H9 (cell line): ENCODE measurements around the gene KIFC3. TPM values are rescaled to one million over a fixed set of nuclear protein-coding genes. Genes with fewer than 3 reads are reported as not detected.

ENCODE experiments used
- DNase-seq: peaks from one replicate; pipeline ENCODE4 v3.0.0-alpha.2; 2017
- H2AFZ ChIP-seq: one replicate; pipeline ENCODE4 v1.6.1; 2013; ENCODE audit warnings: mild to moderate bottlenecking, low read length, control low read depth, moderate library complexity
- H2AK5ac ChIP-seq: 2 replicates; pipeline ENCODE4 v1.6.1; 2013; ENCODE audit warnings: low read length, control low read depth, mixed read lengths; ENCODE audit not compliant: insufficient read length
- H2BK120ac ChIP-seq: one replicate; pipeline ENCODE4 v1.6.1; 2013; ENCODE audit warnings: low read depth, mild to moderate bottlenecking, low read length, control low read depth, inconsistent platforms; ENCODE audit not compliant: poor library complexity, severe bottlenecking
- H2BK12ac ChIP-seq: 2 replicates; pipeline ENCODE4 v1.6.1; 2013; ENCODE audit warnings: low read length, control low read depth, mixed read lengths, low read depth; ENCODE audit not compliant: insufficient read length
- H2BK15ac ChIP-seq: 2 replicates; pipeline ENCODE4 v1.6.1; 2013; ENCODE audit warnings: low read depth, low read length, control low read depth
- H2BK20ac ChIP-seq: one replicate; pipeline ENCODE4 v1.6.1; 2013; ENCODE audit warnings: low read depth, mild to moderate bottlenecking, low read length, control low read depth, inconsistent platforms; ENCODE audit not compliant: poor library complexity, severe bottlenecking
- H2BK5ac ChIP-seq: 2 replicates; pipeline ENCODE4 v1.6.1; 2013; ENCODE audit warnings: low read length, control low read depth, mixed read lengths; ENCODE audit not compliant: insufficient read length
- H3K14ac ChIP-seq: 2 replicates; pipeline ENCODE4 v1.6.1; 2013; ENCODE audit warnings: low read length, control low read depth; ENCODE audit not compliant: insufficient read depth
- H3K18ac ChIP-seq: 2 replicates; pipeline ENCODE4 v1.6.1; 2013; ENCODE audit warnings: low read depth, mild to moderate bottlenecking, mixed read lengths, low read length, control low read depth; ENCODE audit not compliant: insufficient read length
- H3K23ac ChIP-seq: 2 replicates; pipeline ENCODE4 v1.6.1; 2013; ENCODE audit warnings: low read length, control low read depth, mixed read lengths, low read depth; ENCODE audit not compliant: insufficient read length
- H3K23me2 ChIP-seq: 2 replicates; pipeline ENCODE4 v1.6.1; 2013; ENCODE audit warnings: low read depth, mild to moderate bottlenecking, mixed read lengths, low read length, control low read depth; ENCODE audit not compliant: insufficient read length, poor library complexity, severe bottlenecking
- H3K27ac ChIP-seq: 2 replicates; pipeline ENCODE4 v1.5.1; 2013; ENCODE audit warnings: low read length, control low read depth, mixed read lengths, low read depth; ENCODE audit not compliant: insufficient read length
- H3K27me3 ChIP-seq: 2 replicates; pipeline ENCODE4 v1.6.1; 2013; ENCODE audit warnings: low read length, control low read depth, inconsistent platforms; ENCODE audit not compliant: insufficient read depth
- H3K4ac ChIP-seq: 2 replicates; pipeline ENCODE4 v1.6.1; 2013; ENCODE audit warnings: low read depth, mild to moderate bottlenecking, control low read depth, inconsistent platforms, low read length, moderate library complexity
- H3K4me1 ChIP-seq: 2 replicates; pipeline ENCODE4 v1.6.1; 2013; ENCODE audit warnings: low read length, control low read depth, inconsistent platforms; ENCODE audit not compliant: insufficient read depth
- H3K4me2 ChIP-seq: 2 replicates; pipeline ENCODE4 v1.6.1; 2013; ENCODE audit warnings: low read length, control low read depth, mixed read lengths; ENCODE audit not compliant: insufficient read length, insufficient read depth
- H3K56ac ChIP-seq: 2 replicates; pipeline ENCODE4 v1.6.1; 2013; ENCODE audit warnings: low read depth, mild to moderate bottlenecking, mixed read lengths, low read length, control low read depth; ENCODE audit not compliant: insufficient read length
- H3K79me1 ChIP-seq: 2 replicates; pipeline ENCODE4 v1.6.1; 2013; ENCODE audit warnings: low read depth, mild to moderate bottlenecking, moderate library complexity, low read length, control low read depth, inconsistent platforms; ENCODE audit not compliant: insufficient read depth, poor library complexity, severe bottlenecking
- H3K79me2 ChIP-seq: 2 replicates; pipeline ENCODE4 v1.6.1; 2013; ENCODE audit warnings: low read length, control low read depth, inconsistent platforms; ENCODE audit not compliant: insufficient read depth
- H3K9ac ChIP-seq: 2 replicates; pipeline ENCODE4 v1.6.1; 2013; ENCODE audit warnings: low read length, control low read depth, mixed read lengths; ENCODE audit not compliant: insufficient read length; ENCODE audit errors: extremely low read depth
- H3K9me3 ChIP-seq: one replicate; pipeline ENCODE4 v1.6.1; 2013; ENCODE audit warnings: low read depth, low read length, inconsistent platforms; ENCODE audit not compliant: control insufficient read depth
- H3T11ph ChIP-seq: one replicate; pipeline ENCODE4 v1.6.1; 2013; ENCODE audit warnings: mild to moderate bottlenecking, low read length, control low read depth, inconsistent platforms
- H4K20me1 ChIP-seq: one replicate; pipeline ENCODE4 v1.6.1; 2013; ENCODE audit not compliant: control insufficient read depth, insufficient read length, insufficient read depth
- H4K5ac ChIP-seq: 2 replicates; pipeline ENCODE4 v1.6.1; 2013; ENCODE audit warnings: low read depth, mild to moderate bottlenecking, mixed read lengths, low read length, control low read depth; ENCODE audit not compliant: insufficient read length
- H4K8ac ChIP-seq: replicated peaks from 2 replicates; pipeline ENCODE4 v1.6.1; 2013; ENCODE audit warnings: low read length, control low read depth, mixed read lengths, low read depth; ENCODE audit not compliant: insufficient read length
- H4K91ac ChIP-seq: 2 replicates; pipeline ENCODE4 v1.6.1; 2013; ENCODE audit warnings: low read depth, mild to moderate bottlenecking, moderate library complexity, mixed read lengths, low read length, control low read depth; ENCODE audit not compliant: insufficient read length
- H3K27ac Mint-ChIP-seq, 3 experiments: 2 replicates in 2 of 3; 3 replicates in 1 of 3; pipeline ENCODE4 v1.8.0; 2020 to 2021; ENCODE audit warnings: mixed read lengths in 3 of 3, mild to moderate bottlenecking in 1 of 3, moderate library complexity in 1 of 3
- H3K27me3 Mint-ChIP-seq: 2 replicates; pipeline ENCODE4 v1.8.0; 2021; ENCODE audit warnings: low read depth, mild to moderate bottlenecking, moderate library complexity, mixed read lengths
- H3K36me3 Mint-ChIP-seq, 3 experiments: 2 replicates in 2 of 3; 3 replicates in 1 of 3; pipeline ENCODE4 v1.8.0; 2020 to 2021; ENCODE audit warnings: low read depth in 3 of 3, mixed read lengths in 3 of 3; ENCODE audit not compliant: insufficient read depth in 1 of 3
- H3K4me1 Mint-ChIP-seq, 2 experiments: 2 replicates each; pipeline ENCODE4 v1.8.0; 2020; ENCODE audit warnings: mixed read lengths in 2 of 2
- H3K4me3 Mint-ChIP-seq, 2 experiments: 2 replicates in 1 of 2; 3 replicates in 1 of 2; pipeline ENCODE4 v1.8.0; 2020 to 2021; ENCODE audit warnings: mild to moderate bottlenecking in 2 of 2, mixed read lengths in 2 of 2, moderate library complexity in 1 of 2
- H3K9me3 Mint-ChIP-seq, 2 experiments: 2 replicates in 1 of 2; 3 replicates in 1 of 2; pipeline ENCODE4 v1.8.0; 2020; ENCODE audit warnings: mild to moderate bottlenecking in 2 of 2, mixed read lengths in 2 of 2, moderate library complexity in 1 of 2
- WGBS: extraction: QIAGEN DNeasy Blood & Tissue Kit; methylation state at CpG from one replicate; pipeline ENCODE4 v1.1.7; 2013; ENCODE audit warnings: missing lambda C conversion rate, low lambda C conversion rate, mixed read lengths; ENCODE audit not compliant: insufficient read length; ENCODE audit errors: extremely low coverage; 5-methylcytosine and 5-hydroxymethylcytosine counted together
- total RNA-seq: library from RNA; stranded (reverse); gene quantifications from 2 replicates; pipeline ENCODE4 v1.2.1, GENCODE V29; 2021
- TF ChIP-seq, protein P1 (sequence below): fragments of 200-600 bp; sonication (generic); conservative IDR thresholded peaks from 3 replicates; pipeline ENCODE4 v1.8.0; 2021; ENCODE audit warnings: antibody characterized with exemption, mild to moderate bottlenecking

Gene KIFC3
- total RNA-seq, 1 experiment from 2014 or later, result 5.0 TPM

DNA sequence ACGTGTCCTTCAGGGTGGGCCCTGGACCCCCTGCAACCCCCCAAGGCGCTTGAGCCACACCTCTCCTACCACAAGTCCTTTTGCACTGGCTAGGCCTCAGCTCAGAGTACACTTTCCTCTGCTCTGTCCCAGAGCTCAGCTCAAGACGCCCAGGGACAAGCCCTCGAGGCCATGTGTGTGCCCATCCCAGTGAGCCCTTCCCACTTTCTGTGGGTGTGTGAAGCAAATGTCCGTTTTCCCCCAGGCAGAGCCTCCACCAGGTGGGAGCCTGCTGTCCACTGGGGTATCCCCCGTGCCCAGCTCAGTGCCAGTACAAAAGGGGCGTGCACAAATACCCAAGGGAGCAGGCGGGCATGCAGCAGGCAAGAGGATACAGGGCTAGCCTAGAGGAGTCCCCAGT lies 18.4 kb downstream of the KIFC3 start:
- Histone ChIP-seq H3K18ac (no peak overlapping the region), H4K5ac (no peak overlapping the region), H3K23me2 (no peaks in the 10 kb centered on the region), H2AK5ac (no peak overlapping the region), H3K14ac (no peak overlapping the region), H2BK20ac (no peak overlapping the region), H2AFZ (no peak overlapping the region), H3K23ac (no peak overlapping the region), H3K27ac (no peak overlapping the region), H2BK15ac (no peak overlapping the region), H3K79me2 (no peaks in the 10 kb centered on the region), H2BK120ac (no peak overlapping the region), H2BK5ac (no peak overlapping the region), H4K91ac (no peak overlapping the region), H4K20me1 (no peaks in the 10 kb centered on the region), H2BK12ac (no peak overlapping the region), H3K4ac (no peak overlapping the region), H3K9ac (no peak overlapping the region), H3K9me3 (no peaks in the 10 kb centered on the region), H3K79me1 (no peaks in the 10 kb centered on the region), H3K4me1 (no peaks in the 10 kb centered on the region), H3T11ph (no peak overlapping the region), H3K4me2 (no peak overlapping the region), H4K8ac (no peak overlapping the region), H3K56ac (no peak overlapping the region), H3K27me3 (no peaks in the 10 kb centered on the region)
- no peak for DNase-seq
- Mint-ChIP-seq H3K36me3 (no peaks in the 10 kb centered on the region; a peak in 1 of 7 replicates), H3K9me3 (no peaks in the 10 kb centered on the region), H3K27ac (no peak overlapping the region), H3K4me3 (no peak overlapping the region), H3K4me1 (peaks cover 7 to 15% of the 10 kb centered on the region in 2 experiments), H3K27me3 (no peaks in the 10 kb centered on the region; the same call in 1 of the 2 replicates)
- WGBS, result no CpG with 5 or more reads among the region's 8 CpGs
- TF ChIP-seq, protein P1, sequence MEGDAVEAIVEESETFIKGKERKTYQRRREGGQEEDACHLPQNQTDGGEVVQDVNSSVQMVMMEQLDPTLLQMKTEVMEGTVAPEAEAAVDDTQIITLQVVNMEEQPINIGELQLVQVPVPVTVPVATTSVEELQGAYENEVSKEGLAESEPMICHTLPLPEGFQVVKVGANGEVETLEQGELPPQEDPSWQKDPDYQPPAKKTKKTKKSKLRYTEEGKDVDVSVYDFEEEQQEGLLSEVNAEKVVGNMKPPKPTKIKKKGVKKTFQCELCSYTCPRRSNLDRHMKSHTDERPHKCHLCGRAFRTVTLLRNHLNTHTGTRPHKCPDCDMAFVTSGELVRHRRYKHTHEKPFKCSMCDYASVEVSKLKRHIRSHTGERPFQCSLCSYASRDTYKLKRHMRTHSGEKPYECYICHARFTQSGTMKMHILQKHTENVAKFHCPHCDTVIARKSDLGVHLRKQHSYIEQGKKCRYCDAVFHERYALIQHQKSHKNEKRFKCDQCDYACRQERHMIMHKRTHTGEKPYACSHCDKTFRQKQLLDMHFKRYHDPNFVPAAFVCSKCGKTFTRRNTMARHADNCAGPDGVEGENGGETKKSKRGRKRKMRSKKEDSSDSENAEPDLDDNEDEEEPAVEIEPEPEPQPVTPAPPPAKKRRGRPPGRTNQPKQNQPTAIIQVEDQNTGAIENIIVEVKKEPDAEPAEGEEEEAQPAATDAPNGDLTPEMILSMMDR, result no peak
